SK-N-MC (cell line): ENCODE measurements around the gene PAGR1.
"Not testable (repeated sequence)": the region's sequence is repeated elsewhere in the genome, so short reads cannot be mapped to it uniquely, and the experiment has no call there.

Source experiments
- DNase-seq: peaks from one replicate; pipeline ENCODE4 v3.0.0-alpha.2; 2011; ENCODE audit warnings: low read depth, low spot score
- H3K27ac ChIP-seq: fragments of 200-600 bp; sonication (generic); 2 replicates; pipeline ENCODE4 v1.5.1; 2016; ENCODE audit warnings: mixed run types
- H3K36me3 ChIP-seq: fragments of 200-600 bp; sonication (generic); 2 replicates; pipeline ENCODE4 v1.6.1; 2017; ENCODE audit warnings: antibody characterized with exemption, low read length, mixed read lengths; ENCODE audit not compliant: insufficient read depth
- H3K4me3 ChIP-seq: fragments of 200-600 bp; sonication (generic); 2 replicates; pipeline ENCODE4 v1.5.1; 2016
- H3K9ac ChIP-seq: fragments of 200-600 bp; sonication (generic); 2 replicates; pipeline ENCODE4 v1.8.0; 2017; ENCODE audit warnings: mixed run types, mixed read lengths; ENCODE audit not compliant: insufficient read length
- H3K9me3 ChIP-seq: fragments of 200-600 bp; sonication (generic); 2 replicates; pipeline ENCODE4 v1.6.1; 2017; ENCODE audit warnings: low read depth, mild to moderate bottlenecking, antibody characterized with exemption, low read length, moderate library complexity, mixed read lengths
- EZH2 ChIP-seq: fragments of 200-600 bp; sonication (generic); IDR thresholded peaks from one replicate; pipeline ENCODE4 v1.6.1; 2017; ENCODE audit warnings: antibody characterized with exemption
- FOXP2 ChIP-seq: optimal IDR thresholded peaks from 2 replicates; pipeline ENCODE3; 2011; ENCODE audit warnings: mild to moderate bottlenecking, moderate library complexity; ENCODE audit not compliant: insufficient read depth; ENCODE audit errors: extremely low read length, control extremely low read depth
- POLR2AphosphoS5 ChIP-seq: IDR thresholded peaks from 2 replicates; pipeline ENCODE4 v1.6.1; 2012; ENCODE audit warnings: mild to moderate bottlenecking, low read depth, low read length, borderline replicate concordance

The PAGR1 gene

GRCh38 chr16:29777576-29778350, 38.2 kb upstream of the PAGR1 start, which contains the start of gene ZG16:
Gene ZG16 (plus strand): TSS chr16:29778256. CDS start chr16:29779267, 1,011 bp downstream.
- no peak within 1 kb of the TSS for H3K4me3 ChIP-seq

GRCh38 chr16:29779474-29779873, 36.5 kb upstream of the PAGR1 start:
- Histone ChIP-seq H3K4me3 (no peak overlapping the region), H3K9me3 (no peaks in the 10 kb centered on the region), H3K36me3 (no peaks in the 10 kb centered on the region), H3K9ac (no peak overlapping the region), H3K27ac (no peak overlapping the region)
- no peak for DNase-seq
- TF ChIP-seq EZH2 (no peak), POLR2AphosphoS5 (no peak), FOXP2 (no peak)

More at GRCh38 chr16:29777576-29778350, 38.2 kb upstream of the PAGR1 start, which contains the start of gene ZG16:
- TF ChIP-seq EZH2 (no peak), POLR2AphosphoS5 (no peak), FOXP2 (no peak)
- H3K9ac ChIP-seq, result no peak within 1 kb of the TSS
- H3K9me3 ChIP-seq, result no peaks in the 10 kb centered on the region
- no peak within 1 kb of the TSS for H3K27ac ChIP-seq
- no peak for DNase-seq
- no peaks in the 10 kb centered on the region for H3K36me3 ChIP-seq

- not testable (repeated sequence) for DNase-seq, H3K4me3 ChIP-seq, H3K9me3 ChIP-seq, H3K9ac ChIP-seq, H3K27ac ChIP-seq, H3K36me3 ChIP-seq
Observed at GRCh38 chr16:29783094-29783953, 32.6 kb upstream of the PAGR1 start.

- no peak overlapping the region for H3K9ac ChIP-seq
- no peak for TF ChIP-seq EZH2
- no peak overlapping the region for H3K27ac ChIP-seq
- H3K9me3 ChIP-seq, result no peaks in the 10 kb centered on the region
- no peaks in the 10 kb centered on the region for H3K36me3 ChIP-seq
- no peak overlapping the region for H3K4me3 ChIP-seq
- DNase-seq, result no peak
Observed at GRCh38 chr16:29784157-29784556, 31.8 kb upstream of the PAGR1 start.

GRCh38 chr16:29784901-29785500, 31.0 kb upstream of the PAGR1 start:
- no peak for TF ChIP-seq EZH2
- TF ChIP-seq POLR2AphosphoS5, result no peak
- no peak for TF ChIP-seq FOXP2
- Histone ChIP-seq H3K9ac (no peak overlapping the region), H3K27ac (no peak overlapping the region), H3K36me3 (no peaks in the 10 kb centered on the region), H3K9me3 (no peaks in the 10 kb centered on the region), H3K4me3 (no peak overlapping the region)
- no peak for DNase-seq

GRCh38 chr16:29787155-29787554, 28.8 kb upstream of the PAGR1 start:
- not testable (repeated sequence) for H3K9ac ChIP-seq, H3K36me3 ChIP-seq, H3K4me3 ChIP-seq, H3K9me3 ChIP-seq, DNase-seq, H3K27ac ChIP-seq

GRCh38 chr16:29789775-29790182, 26.2 kb upstream of the PAGR1 start:
- H3K4me3 ChIP-seq, result peak overlapping the region; percentile 84
- no peak for DNase-seq
- TF ChIP-seq EZH2 (no peak), POLR2AphosphoS5 (no peak), FOXP2 (no peak)
- H3K9ac ChIP-seq, result peak overlapping the region; percentile 89
- peak overlapping the region; percentile 87 for H3K27ac ChIP-seq
- peaks cover 12% of the 10 kb centered on the region; the same call in 1 of the 2 replicates for H3K36me3 ChIP-seq
- no peaks in the 10 kb centered on the region for H3K9me3 ChIP-seq

- TF ChIP-seq FOXP2 (peak; percentile 58), EZH2 (no peak), POLR2AphosphoS5 (peak; percentile 96)
- peak; percentile 95 for DNase-seq
- Histone ChIP-seq H3K36me3 (peaks cover 12% of the 10 kb centered on the region; the same call in 1 of the 2 replicates), H3K4me3 (peak within 1 kb of the TSS; percentile 86), H3K9ac (peak within 1 kb of the TSS; percentile 92), H3K27ac (peak within 1 kb of the TSS; percentile 87), H3K9me3 (no peaks in the 10 kb centered on the region)
Observed at GRCh38 chr16:29790183-29790948, 25.6 kb upstream of the PAGR1 start, which contains the start of gene KIF22. Gene KIF22 (plus strand): TSS chr16:29790751. CDS start chr16:29790760, 9 bp downstream.
